Ectodermal cell (in vitro differentiated cells): ENCODE data around the gene TM4SF1.

ENCODE experiments used
- H3K27ac ChIP-seq: 2 replicates; pipeline ENCODE4 v1.7.0; 2013; ENCODE audit warnings: mild to moderate bottlenecking, low read depth, low read length; ENCODE audit not compliant: insufficient read depth, poor library complexity, severe bottlenecking
- H3K27me3 ChIP-seq: 2 replicates; pipeline ENCODE4 v1.7.0; 2013; ENCODE audit warnings: mild to moderate bottlenecking, low read length; ENCODE audit not compliant: insufficient read depth, control insufficient read depth, poor library complexity, severe bottlenecking
- H3K36me3 ChIP-seq: one replicate; pipeline ENCODE4 v1.7.0; 2013; ENCODE audit warnings: low read length; ENCODE audit not compliant: control insufficient read depth, insufficient read depth
- H3K4me1 ChIP-seq: one replicate; pipeline ENCODE4 v1.7.0; 2013; ENCODE audit warnings: low read length; ENCODE audit not compliant: control insufficient read depth, insufficient read depth
- H3K4me3 ChIP-seq: 2 replicates; pipeline ENCODE4 v1.7.0; 2013; ENCODE audit warnings: low read depth, low read length, control low read depth; ENCODE audit not compliant: insufficient read depth
- H3K9me3 ChIP-seq: 2 replicates; pipeline ENCODE4 v1.7.0; 2013; ENCODE audit warnings: mild to moderate bottlenecking, low read length, moderate library complexity; ENCODE audit not compliant: control insufficient read depth
- WGBS, 2 experiments: methylation state at CpG; one replicate each; pipeline ENCODE4 v1.1.7; 2013; ENCODE audit warnings: missing lambda C conversion rate in 2 of 2; 5-methylcytosine and 5-hydroxymethylcytosine counted together

TM4SF1 gene

GRCh38 chr3:149396476-149396875 lies 19.0 kb upstream of the TM4SF1 start:
- Histone ChIP-seq H3K27ac (no peak overlapping the region), H3K4me3 (no peak overlapping the region), H3K4me1 (no peaks in the 10 kb centered on the region), H3K9me3 (no peaks in the 10 kb centered on the region), H3K36me3 (no peaks in the 10 kb centered on the region), H3K27me3 (no peaks in the 10 kb centered on the region)
- 94 to 97% methylated on average over 6 of the region's 6 CpGs for WGBS, 2 experiments

GRCh38 chr3:149395107-149396089 lies 17.9 kb upstream of the TM4SF1 start:
- Histone ChIP-seq H3K4me1 (no peaks in the 10 kb centered on the region), H3K36me3 (no peaks in the 10 kb centered on the region), H3K4me3 (no peak overlapping the region), H3K9me3 (no peaks in the 10 kb centered on the region), H3K27ac (no peak overlapping the region), H3K27me3 (no peaks in the 10 kb centered on the region)
- 93 to 98% methylated on average over 4 of the region's 4 CpGs for WGBS, 2 experiments

GRCh38 chr3:149393345-149394160 lies 16.1 kb upstream of the TM4SF1 start:
- Histone ChIP-seq H3K9me3 (no peaks in the 10 kb centered on the region), H3K36me3 (no peaks in the 10 kb centered on the region), H3K4me1 (no peaks in the 10 kb centered on the region), H3K27ac (no peak overlapping the region), H3K27me3 (no peaks in the 10 kb centered on the region), H3K4me3 (no peak overlapping the region)
- 8 to 29% methylated on average over 2 to 3 of the region's 4 CpGs for WGBS, 2 experiments

- WGBS, 2 experiments = 73 to 75% methylated on average over 5 of the region's 5 CpGs
- Histone ChIP-seq H3K4me1 (no peaks in the 10 kb centered on the region), H3K36me3 (no peaks in the 10 kb centered on the region), H3K27me3 (no peaks in the 10 kb centered on the region), H3K4me3 (no peak overlapping the region), H3K9me3 (no peaks in the 10 kb centered on the region), H3K27ac (no peak overlapping the region)
These were observed 14.5 kb upstream of the TM4SF1 start for GRCh38 chr3:149391960-149392359.

- H3K27ac ChIP-seq = no peak overlapping the region
These were observed 13.3 kb upstream of the TM4SF1 start for GRCh38 chr3:149390772-149391212.

GRCh38 chr3:149390294-149390693 lies 12.8 kb upstream of the TM4SF1 start:
- H3K9me3 ChIP-seq = no peaks in the 10 kb centered on the region
- no peak overlapping the region for H3K4me3 ChIP-seq
- H3K4me1 ChIP-seq = no peaks in the 10 kb centered on the region
- no peak overlapping the region for H3K27ac ChIP-seq
- no peaks in the 10 kb centered on the region for H3K36me3 ChIP-seq
- 93 to 94% methylated on average over 2 of the region's 2 CpGs for WGBS, 2 experiments
- H3K27me3 ChIP-seq = no peaks in the 10 kb centered on the region

More at GRCh38 chr3:149390772-149391212, 13.3 kb upstream of the TM4SF1 start:
- H3K27me3 ChIP-seq = no peaks in the 10 kb centered on the region
- H3K4me1 ChIP-seq = no peaks in the 10 kb centered on the region
- 91 to 92% methylated on average over 6 of the region's 6 CpGs for WGBS, 2 experiments
- no peaks in the 10 kb centered on the region for H3K36me3 ChIP-seq
- H3K9me3 ChIP-seq = no peaks in the 10 kb centered on the region
- no peak overlapping the region for H3K4me3 ChIP-seq

GRCh38 chr3:149388531-149389417 lies 11.3 kb upstream of the TM4SF1 start:
- no peaks in the 10 kb centered on the region for H3K9me3 ChIP-seq
- H3K4me1 ChIP-seq = no peaks in the 10 kb centered on the region
- no peaks in the 10 kb centered on the region for H3K36me3 ChIP-seq
- no peak overlapping the region for H3K27ac ChIP-seq
- H3K4me3 ChIP-seq = no peak overlapping the region
- WGBS, 2 experiments = 93 to 94% methylated on average over 3 of the region's 3 CpGs
- H3K27me3 ChIP-seq = no peaks in the 10 kb centered on the region

- Histone ChIP-seq H3K4me3 (no peak overlapping the region), H3K27me3 (no peaks in the 10 kb centered on the region), H3K27ac (no peak overlapping the region), H3K36me3 (no peaks in the 10 kb centered on the region), H3K4me1 (no peaks in the 10 kb centered on the region), H3K9me3 (no peaks in the 10 kb centered on the region)
- 93% methylated on average over 8 of the region's 8 CpGs for WGBS, 2 experiments
These were observed 10.6 kb upstream of the TM4SF1 start for GRCh38 chr3:149388001-149388440.

- 97 to 100% methylated on average over 1 of the region's 1 CpG for WGBS, 2 experiments
These were observed 8.8 kb upstream of the TM4SF1 start for GRCh38 chr3:149386299-149386606.

More at GRCh38 chr3:149386299-149386606, 8.8 kb upstream of the TM4SF1 start:
- Histone ChIP-seq H3K27ac (no peak overlapping the region), H3K36me3 (no peaks in the 10 kb centered on the region), H3K9me3 (no peaks in the 10 kb centered on the region), H3K4me3 (no peak overlapping the region), H3K4me1 (no peaks in the 10 kb centered on the region), H3K27me3 (no peaks in the 10 kb centered on the region)
